Hippocampal formation (tissue), 2 donors: ENCODE measurements around the gene C19orf73.
"Not testable (repeated sequence)": the region's sequence is repeated elsewhere in the genome, so short reads cannot be mapped to it uniquely, and the experiment has no call there.

ENCODE experiments used
- DNase-seq, 2 donors: peaks; one replicate each; lab custom pipeline; 2025; lab: John Stamatoyannopoulos, UW

The C19orf73 gene

DNA sequence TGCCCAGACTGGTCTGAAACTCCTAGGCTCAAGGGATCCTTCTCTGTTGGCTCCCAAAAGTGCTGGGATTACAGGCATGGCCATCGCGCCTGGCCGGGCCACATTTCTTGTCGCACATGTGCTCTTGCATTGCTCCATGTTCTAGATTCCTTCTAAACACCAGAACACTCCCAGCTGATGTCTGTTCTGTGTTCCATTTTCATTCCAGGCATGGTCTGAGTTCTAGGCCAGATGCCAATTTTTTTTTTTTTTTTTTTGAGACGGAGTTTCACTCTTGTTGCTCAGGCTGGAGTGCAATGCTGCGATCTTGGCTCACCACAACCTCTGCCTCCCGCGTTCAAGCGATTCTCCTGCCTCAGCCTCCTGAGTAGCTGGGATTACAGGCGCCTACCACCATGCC lies 2.9 kb upstream of the C19orf73 start:
- DNase-seq, result not testable (repeated sequence)

DNA sequence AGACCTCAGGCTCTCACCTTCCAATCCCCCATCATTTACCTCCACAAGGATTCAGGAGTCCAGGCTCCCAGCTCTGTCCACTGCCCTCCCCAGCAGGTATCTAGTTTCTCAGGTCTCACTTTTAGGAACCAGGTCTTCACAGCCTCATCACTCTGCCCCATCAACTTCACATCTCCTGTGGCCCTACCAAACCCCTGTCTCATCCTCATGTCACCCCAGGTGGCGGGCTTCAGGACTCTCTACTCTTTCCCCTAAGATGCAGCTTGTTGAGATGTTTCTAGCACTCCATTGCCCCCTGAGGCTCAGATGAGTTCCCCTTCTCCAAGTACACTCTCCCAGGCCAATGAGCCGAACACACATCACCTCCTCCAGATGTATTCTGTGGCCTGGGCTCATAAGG lies 1.9 kb upstream of the C19orf73 start:
- no peak for DNase-seq

GRCh38 chr19:49120325-49120683 lies 1.4 kb upstream of the C19orf73 start:
- no peak for DNase-seq

DNA sequence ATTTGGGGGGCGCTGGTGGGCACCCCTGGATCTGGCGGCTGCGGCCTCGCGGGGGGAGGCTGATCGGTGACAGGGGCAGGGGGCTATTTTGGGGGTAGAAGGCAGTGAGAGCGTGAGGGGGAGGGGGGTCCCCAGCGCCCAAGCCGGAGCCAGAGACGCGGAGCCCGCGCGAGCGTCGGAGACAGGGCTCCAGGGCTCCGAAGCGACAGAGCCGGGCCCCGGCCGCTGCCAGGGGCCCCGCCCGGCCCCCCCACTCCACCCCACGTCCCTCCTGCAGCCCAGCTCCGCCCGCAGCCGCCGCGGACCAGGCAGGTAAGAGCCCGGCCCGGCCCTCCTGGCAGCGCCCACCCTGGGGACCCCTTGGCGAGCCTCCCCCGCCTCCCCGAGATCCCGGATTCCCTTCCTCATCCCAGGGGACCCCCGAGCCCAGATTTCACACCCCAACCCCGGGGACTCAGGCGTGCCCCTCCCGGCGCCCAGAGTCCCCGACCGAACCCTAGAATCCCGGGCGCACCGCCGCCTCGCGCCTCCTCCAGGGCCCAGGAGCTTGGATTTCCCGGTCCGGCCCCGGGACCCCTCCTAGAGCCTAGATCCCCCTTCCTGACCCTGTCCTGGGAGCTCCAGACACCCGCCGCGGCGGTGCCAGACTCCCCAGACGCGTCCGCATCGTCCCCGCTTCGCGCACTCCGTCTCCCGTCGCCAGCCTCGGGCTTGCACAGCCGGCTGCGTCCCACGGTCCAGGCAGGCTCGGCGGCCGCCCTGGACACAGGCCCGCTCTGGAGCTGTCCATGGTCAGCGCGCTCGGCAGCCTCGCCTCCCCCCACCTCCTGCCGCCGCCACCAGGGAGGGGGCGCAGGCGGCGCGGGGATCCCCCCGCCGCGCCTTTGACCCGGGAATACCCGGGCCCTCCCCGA lies 725 bp upstream of the C19orf73 start, which contains the start of gene PPFIA3:
Gene PPFIA3, plus strand, starts transcription at position 134 of the 914 bp plus-strand sequence. CDS start 8,330 bp downstream, outside the sequence.
- DNase-seq, result peak in 1 of 2 donors; percentile 27

- no peak for DNase-seq
Observed at GRCh38 chr19:49117677-49118564, 1.0 kb downstream of the C19orf73 start.

DNA sequence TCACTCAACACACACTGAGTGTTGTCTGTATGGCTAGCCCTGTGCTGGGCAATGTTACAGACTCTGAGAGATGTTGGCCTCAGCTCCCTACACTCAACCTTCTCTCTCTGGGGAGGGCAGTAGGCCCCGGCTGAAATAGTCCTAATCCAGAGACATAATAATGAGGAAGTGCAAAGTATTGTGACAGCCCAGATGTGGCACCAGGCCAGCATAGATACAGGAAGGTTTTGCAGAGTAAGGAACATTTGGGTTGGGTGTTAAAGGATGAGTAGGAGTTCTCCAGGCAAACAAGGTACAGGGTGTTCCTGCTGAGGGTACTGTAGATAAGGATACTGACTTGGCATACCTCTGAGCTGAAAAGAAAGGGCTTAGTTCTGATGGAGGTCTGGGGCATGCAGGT lies 2.4 kb downstream of the C19orf73 start:
- no peak for DNase-seq

DNA sequence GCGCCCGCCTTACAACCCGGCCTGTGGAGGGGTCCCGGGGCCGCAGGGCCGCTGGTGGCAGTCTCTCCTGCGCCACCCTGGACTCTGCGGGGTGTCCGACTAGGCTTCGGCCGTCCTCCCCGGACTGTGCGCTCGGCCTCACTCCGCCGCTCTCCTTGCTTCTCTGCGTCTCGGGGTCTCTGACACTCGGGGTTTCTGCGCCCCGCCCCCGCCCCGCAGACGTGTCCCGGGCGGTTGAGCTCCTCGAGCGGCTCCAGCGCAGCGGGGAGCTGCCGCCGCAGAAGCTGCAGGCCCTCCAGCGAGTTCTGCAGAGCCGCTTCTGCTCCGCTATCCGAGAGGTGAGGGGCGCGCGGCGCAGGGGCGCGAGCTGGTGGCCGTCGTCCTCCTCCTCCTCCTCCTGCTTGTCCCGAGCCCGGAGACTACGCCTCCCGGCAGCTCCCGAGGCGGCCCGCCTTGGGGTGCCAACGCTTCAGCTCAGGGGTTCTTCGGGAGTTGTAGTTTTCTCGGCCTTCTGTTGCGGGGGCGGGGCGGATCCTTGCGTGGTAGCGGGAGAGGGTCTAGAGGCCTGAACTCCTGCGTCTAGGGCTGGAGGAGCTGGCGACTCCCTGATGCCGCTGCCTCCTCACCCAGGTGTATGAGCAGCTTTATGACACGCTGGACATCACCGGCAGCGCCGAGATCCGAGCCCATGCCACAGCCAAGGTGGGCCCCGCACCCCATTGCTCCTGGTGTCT lies 4.1 kb downstream of the C19orf73 start:
- DNase-seq, result peak; percentile 56 to 63

DNA sequence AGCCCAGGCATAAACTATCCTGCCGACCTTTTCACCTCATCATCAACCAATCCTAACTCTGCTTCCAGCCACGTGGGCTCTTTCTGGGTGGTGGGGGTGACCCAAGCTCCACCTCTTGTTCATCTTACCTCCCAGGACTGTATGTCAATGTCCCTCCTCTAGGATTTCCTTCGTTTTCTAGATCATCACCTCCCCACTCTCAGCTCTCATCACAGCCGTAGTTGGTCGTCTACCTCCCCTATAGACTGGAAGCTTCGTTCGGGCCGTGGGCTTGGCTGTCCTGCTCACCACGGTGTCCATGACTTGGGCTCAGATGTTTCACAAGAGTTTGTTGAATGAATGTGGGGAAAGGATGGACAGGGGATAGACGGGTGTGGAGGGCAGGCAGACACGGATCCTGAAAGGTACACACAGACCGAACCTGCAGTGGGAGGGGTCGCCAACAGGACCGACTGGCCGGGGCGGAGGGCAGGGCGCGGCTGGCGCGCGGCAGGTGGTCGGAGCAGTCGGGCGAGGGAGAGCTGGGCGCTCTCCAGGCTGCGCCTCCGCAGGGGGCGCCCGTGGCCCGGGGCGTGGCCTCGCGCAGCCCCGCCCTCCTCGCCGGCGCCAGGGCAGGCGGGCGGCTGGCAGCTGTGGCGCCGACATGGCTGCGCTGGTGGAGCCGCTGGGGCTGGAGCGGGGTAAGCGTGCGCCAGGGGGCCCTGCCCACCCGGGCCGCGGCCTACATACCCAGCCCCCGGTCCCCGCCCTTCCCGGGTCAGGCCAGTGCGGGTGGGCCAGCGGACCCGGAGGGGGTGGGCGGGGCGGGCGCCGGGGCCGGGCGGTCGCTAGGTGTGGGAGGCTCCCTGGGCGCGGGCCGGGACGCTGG lies 4.9 kb downstream of the C19orf73 start, which contains the start of gene LIN7B:
Gene LIN7B, plus strand, starts transcription at position 609 of the 868 bp plus-strand sequence. Its CDS starts 35 bp downstream, at position 644.
- DNase-seq, result peak; percentile 8 to 60

DNA sequence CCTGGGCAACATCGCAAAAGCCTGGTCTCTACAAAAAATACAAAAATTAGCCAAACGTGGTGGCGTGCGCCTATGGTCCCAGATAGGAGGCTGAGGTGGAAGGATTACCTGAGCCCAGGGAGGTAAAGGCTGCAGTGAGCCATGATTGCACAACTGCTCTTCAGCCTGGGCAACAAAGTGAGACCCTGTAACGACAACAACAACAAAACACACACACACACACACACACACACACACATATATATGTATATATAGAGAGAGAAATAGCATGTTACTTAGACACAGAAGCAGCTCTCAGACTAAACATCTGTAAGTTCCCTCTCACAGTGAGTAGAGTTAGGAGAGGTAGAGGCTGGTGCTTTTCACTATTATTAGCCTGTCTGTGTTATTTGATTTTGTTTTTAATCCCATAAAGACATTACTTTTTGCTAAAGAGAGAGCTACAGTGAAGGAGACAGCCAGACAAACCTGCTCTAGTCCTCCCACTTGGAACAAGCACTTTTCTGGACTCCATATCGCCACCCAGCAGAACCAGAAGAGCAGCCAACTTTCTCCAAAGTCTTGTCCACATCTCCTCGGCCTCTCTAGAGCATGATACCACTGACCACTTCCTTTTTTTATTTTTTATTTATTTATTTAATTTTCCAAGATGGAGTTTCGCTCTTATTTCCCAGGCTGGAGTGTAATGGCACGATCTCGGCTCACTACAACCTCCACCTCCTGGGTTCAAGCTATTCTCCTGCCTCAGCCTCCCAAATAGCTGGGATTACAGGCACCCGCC lies 7.5 kb downstream of the C19orf73 start:
- DNase-seq, result no peak

DNA sequence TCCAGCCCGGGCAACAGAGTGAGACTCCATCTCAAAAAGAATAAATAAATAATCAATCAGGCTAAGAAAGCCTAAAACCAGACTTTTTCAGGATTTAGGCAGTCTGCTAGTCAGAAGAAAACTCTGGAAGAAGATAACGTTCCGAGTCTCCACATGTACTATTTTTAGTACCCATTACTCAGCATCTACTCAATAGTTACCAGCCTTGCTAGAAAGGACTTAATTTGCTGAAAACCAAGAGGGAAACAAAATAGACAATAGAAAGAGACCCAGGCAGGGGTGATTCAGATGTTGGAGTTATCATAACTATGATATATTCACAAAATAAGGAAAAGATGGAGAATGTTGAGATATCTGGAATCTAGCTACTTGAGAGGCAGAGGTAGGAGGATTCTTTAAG lies 8.4 kb downstream of the C19orf73 start:
- no peak for DNase-seq

GRCh38 chr19:49109569-49110233 lies 9.2 kb downstream of the C19orf73 start:
- no peak for DNase-seq

DNA sequence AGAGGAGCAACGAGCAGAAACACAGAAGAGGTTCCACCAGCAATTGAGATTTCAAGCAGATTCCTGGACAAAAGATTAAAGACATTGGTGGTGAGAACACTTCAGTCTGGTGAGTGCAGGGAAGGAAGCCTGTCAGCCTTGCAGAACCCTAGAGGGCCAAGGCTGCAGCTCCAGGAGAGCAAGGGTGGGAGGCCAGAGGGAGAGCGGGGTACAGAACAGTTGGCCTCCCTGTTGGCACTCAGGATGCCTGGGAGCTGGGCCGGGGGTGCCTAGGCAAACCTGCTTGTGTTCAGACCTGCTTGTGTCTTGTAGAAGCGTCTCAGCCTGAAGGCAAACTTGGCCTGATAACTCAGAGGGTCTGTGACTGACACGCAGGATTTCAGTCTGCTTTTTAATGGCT lies 9.9 kb downstream of the C19orf73 start:
- DNase-seq, result no peak

- DNase-seq, result no peak
Observed at GRCh38 chr19:49107625-49108459, 11.1 kb downstream of the C19orf73 start.

DNA sequence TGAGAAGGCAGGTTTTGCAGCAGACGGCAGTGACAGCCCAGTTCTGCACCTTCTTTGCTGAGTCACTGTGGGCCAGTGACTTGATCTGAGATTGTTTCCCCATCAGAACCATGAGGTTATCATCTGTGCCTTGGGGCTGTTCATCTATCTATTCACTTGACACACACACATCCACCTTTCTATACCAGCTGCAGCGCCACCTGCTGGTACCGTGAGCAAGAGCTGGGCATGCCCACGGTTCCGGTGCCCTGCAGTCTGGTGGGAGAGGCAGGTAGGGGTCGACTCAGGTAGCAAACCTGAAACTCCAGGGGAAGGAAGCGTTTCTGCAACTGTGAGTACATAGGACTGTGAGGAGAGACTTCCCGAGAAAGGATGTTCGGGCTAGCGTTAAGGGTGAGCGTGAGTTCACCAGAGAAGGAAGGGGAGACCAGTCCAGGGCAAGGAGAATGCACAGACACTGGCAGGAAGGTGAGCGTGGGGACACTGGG lies 12.3 kb downstream of the C19orf73 start:
- peak; percentile 32 to 38 for DNase-seq

DNA sequence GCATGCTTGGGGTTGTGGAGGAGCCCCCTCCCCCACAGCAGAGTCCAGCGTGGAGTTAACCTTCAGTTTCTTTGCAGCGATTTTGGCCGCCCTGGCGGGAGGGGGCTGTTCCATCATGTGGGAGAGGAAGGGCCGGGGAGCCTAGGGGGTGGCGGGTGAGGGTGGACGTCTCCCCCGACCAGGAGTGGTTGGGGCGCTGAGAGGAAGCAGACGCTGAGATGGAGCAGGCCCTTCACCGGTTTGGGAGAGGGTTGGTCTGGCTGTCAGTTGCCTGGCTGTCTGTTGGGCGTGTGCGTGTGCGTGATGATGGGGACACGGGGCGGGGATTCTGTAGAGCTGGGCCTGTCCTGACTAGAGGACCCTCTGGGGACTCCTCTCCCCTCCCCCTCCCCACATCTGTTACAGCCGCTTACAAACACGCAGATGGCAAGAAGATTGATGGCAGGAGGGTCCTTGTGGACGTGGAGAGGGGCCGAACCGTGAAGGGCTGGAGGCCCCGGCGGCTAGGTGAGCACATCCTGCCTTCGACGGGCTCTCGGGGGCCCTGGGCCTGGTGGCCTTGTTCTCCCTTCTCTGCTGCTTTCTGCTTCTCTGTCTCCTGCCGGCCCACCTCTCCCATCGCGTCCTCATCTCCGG lies 14.6 kb downstream of the C19orf73 start:
- no peak for DNase-seq

DNA sequence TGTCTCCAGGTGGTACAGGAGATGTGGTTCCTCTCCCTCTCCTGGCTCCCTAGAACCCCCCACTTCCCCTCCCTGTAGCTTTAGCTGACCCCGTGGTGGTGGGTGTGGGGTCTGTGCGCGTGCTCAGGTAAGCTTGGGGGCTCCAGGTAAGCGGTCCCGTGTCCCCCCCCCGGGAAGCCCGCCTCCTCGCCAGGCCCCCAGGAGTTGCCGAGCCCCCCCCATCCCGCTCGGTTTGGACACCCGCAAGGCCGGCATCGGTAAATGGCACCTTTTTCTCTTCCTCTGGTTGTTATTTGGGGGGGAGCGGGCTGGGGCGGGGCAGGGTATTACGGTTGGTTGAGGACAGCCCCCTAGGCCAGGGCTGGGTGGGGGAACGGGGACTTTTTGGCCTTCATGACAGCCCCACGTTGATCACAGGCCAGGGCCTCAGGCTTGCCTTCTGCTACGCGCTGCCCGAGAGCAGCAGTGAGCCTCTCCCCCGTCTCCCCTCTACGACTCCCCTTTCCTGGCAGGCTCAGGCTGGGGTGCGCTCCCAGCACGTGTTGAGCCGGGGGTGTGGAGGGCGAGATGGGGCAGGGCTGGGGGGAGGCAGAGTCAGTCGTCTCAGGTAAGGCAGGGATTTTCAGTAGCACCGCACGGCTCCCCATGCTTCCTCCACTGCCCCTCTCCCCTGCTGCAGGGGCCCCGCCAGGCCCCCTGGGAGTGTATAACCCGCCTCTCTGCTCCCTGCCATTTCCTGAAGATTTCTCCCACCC lies 15.4 kb downstream of the C19orf73 start:
- no peak for DNase-seq

GRCh38 chr19:49102303-49102702 lies 16.6 kb downstream of the C19orf73 start:
- no peak for DNase-seq
